ENCODE measurements around the gene PRR4.

The PRR4 gene, protein sequence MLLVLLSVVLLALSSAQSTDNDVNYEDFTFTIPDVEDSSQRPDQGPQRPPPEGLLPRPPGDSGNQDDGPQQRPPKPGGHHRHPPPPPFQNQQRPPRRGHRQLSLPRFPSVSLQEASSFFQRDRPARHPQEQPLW

DNA sequence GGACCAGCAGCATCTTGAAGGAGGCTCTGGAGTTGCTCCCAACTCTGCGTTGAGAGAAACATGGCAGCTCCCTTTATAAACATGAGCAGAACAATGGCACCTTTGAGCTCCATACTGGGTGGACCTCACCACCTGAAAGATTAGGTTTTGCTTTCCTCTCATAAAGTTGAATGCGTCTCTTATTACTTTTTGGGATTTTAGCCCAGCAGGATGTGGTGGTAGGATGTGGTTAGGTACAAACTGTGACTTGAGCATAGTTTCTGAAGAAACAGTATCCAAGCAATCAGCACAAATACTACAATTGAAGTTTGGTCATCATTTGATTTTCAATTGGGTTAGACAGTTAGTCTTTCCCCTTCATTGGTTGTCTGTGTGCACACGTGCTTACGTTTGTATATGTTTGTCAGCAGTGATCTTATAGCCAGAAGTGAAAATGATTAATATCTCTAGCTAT, at the start of gene PRR4:
Gene PRR4, minus strand, starts transcription at position 51 of the 454 bp plus-strand sequence. Its CDS starts 38 bp downstream, at position 13.
- no peak for DNase-seq

DNA sequence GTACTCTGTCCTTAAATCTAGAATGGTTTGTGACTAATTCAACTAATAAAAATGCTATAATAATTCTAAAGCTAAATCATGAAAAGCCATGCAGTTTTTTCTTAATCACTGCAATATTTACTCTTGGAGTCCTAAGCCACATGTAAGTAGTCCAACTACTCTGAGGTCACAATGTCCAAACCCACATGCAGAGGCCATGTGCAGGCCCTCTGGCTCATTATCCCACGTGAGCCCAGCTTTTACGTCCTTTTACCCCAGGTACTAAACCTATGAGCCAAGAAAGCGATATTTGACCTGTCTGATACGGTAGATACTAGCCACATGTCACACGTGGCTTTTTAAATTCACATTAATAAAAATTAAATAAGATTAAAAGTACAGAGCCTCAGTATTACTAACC, 47.6 kb upstream of the PRR4 start:
- no peak for DNase-seq

DNA sequence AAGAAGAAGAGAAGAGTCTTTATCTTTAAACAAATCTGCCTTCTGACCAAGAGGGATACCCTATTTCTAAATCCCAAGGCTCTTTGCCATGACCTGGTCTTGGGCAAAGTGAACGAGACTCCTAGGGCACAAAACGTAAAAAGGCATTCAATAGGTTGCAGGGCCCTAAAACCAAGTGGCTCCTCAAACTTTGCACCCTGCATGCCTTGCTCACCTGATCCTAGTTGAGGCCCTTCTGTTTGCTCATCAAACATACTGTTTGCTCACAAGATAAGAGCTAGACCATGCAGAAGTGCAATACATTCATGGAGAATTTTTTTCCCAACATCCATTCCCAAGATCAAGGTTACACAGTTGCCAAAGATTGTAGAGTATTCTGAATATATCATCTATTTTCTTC, 42.7 kb upstream of the PRR4 start:
- DNase-seq = no peak

DNA sequence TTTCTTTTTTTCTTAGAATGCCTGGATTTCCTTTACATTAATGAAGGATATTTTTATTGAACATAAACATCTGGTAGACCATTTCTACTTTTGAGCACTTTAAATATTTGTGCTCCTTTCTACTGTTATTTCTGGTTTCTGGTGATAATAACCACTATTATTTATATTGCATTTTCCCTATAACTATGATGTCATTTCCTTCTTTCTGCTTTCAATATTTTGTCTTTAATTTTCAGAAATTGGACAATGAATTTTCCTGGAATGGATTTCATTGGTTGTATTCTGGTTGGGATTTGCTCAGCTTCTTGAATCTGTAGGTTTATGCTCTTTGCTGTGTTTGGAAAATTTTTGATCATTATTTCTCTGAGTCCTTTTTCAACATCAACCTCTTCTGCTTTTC, 40.0 kb upstream of the PRR4 start:
- no peak for DNase-seq

DNA sequence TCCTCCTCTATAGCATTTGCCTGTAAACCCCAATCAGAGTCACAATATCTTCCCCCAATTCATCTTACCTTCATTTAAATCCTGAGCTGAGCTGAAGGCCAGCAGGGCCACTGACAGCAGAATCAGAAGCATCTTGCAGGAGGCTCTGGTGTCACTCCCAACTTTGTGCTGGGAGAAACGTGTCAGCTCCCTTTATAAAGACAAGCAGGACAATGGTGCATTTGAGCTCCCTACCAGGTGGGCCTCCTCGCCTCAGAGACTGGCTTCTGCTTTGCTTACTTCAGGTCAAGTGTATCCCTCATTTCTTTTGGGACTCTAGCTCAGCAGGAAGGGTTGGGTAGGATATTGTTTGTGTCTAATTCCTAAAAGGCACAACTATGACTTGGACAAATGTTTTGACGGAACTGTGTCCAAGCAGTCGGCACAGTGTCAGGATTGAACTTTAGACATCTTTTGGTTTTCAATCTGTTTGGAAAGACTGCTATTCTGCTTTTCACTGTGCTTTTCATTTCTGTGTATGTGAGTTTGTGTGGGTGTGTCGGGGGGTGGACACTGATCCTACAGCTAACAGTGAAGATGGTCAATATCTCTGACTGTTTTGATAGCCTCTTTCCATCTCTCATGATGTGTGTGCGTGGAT, 34.9 kb upstream of the PRR4 start, which contains the start of gene PRH1:
Gene PRH1, minus strand, starts transcription at position 170 of the 640 bp plus-strand sequence. Its CDS starts 38 bp downstream, at position 132.
- DNase-seq = no peak

DNA sequence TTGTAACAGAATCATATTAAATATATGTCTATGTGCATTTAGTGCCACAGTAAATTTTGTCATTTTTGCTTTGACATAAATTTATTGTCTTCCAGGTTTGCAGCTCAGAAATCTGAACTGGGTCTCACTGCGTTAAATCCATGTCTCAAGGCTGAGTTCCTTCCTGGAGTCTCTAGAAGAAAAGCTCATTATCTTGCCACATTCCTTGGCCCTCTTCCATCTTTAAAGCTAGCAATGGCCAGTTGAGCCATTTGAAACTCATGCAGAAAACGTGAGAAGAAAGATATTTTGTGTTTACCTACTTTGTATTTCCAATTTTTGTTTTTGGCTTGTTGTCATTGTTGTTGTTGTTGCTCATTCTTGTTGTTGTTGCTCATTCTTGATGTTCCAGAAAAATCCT, 24.1 kb upstream of the PRR4 start:
- no peak for DNase-seq

DNA sequence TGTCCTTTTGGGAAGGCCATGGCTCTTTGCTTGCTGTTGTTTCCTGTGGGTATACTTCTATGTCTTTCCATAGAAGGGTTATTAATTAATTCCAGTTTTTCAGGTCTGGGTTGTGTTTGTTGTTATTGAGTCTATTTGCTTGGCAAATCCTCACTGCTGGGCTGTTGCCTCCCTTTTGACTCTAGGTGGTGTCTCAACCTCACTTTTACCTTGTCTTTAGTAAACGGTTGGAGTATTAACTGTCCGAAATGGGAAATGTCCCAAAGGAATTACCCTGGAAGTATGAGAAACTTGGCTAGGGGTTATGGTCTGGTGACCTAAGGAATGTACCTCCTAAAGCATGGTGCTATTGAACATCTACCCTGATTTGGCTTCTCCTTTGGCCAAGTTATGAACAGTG, 18.1 kb upstream of the PRR4 start:
- no peak for DNase-seq

DNA sequence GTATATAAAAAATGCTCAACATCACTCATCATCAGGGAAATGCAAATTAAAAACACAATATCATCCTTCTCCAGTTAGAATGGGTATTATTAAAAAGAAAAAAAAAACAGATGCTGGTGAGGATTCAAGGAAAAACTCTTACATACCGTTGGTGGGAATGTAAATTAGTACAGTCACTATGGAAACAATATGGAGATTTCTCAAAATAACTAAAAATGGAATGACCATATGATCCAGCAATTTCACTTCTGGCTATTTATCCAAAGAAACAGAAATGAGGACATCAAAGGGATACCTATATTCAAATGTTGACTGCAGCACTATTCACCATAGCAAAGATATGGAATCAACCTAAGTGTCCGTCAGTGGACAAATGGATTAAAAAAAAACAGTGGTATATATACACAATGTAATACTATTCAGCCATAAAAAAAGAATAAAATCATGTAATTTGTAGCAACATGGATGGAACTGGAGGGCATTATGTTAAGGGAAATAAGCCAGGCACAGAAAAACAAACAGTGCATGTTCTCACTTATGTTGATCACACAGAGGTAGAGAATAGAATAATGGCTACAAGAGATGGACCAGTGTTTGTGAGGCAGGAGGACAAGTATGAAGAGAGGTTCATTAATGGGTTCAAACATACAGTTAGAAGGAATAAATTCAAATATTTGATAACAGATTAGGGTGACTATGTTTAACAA, 14.4 kb upstream of the PRR4 start:
- no peak for DNase-seq

DNA sequence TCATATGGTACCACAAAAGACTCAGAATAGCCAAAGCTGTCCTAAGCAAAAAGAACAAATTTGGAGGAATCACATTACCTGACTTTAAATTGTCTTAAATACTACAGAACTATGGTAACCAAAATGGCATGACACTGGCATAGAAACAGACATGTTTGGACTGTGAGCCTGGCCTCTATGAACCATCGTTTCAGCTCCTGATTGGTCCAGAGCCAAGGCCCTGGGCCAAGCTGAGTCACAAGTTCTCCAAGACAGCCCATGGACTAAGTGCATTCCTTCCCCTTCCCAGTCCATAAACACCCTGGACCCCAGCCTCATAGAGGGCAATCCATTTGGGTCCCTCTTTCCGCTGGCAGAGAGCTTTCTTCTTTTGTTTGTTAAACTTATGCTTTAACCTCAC, 12.1 kb upstream of the PRR4 start:
- DNase-seq = no peak

DNA sequence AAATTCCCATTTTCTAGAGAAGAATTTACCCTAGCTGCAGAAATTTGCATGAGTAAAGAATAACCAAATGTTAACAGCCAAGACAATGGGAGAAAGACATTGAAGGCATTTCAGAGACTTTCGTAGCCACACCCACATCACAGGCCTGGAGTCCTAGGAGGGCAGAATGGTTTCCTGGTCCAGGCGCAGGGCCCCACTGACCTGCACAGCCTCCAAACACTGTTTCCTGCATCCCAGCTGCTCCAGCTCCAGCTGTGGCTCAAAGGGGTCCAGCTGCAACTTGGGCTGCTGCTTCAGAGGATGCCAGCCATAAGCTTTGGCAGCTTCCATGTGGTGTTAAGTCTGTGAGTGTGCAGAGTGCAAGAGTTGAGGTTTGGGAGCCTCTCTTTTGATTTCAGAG, 6.5 kb upstream of the PRR4 start:
- DNase-seq = no peak

DNA sequence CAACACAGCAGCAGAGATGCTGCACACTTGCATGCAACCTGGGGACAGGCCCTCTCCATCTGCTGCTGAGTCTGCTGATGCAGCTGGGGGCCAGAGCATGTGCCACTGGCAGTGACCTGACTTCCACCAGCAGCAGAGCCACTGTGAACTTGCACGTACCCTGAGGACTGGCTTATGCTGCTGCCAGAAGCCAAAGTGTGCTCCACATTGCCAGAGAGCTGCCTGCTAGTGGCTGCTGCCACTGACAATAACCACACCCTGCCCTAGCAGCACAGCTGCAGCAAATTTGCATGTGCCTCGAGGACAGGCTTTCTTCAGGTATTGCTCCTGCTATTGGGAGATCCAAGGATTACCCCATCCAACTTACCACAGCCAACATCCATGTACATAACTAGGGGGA, 4.5 kb upstream of the PRR4 start:
- DNase-seq = no peak

DNA sequence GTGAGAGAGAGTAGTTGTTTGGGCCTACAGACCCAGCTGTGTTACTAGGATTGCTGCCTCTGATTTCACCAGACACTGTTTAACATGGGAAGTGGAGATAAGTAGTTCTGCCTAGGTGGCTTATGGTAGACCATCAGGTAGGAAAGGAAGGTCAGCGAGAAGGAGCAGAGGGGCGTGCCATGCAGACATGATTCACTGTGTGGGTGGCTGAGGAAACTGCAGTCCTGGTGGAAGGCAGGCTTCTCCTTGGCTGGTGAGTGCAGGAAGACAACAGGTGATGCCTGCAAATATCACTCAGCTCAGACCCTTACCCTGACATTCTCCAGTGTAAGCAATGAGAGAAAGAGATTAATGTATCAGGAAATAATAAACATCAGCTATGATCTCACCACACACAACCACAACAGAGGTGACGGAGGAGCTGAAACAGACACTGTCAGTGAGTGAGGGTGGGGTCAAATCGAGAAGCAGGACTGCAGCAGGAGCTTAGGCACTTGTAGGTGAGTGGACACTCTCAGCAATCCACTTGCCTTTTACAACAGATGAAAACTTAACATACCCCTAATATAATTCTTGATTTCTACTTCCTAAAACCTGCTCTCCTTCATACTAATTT, 2.1 kb upstream of the PRR4 start:
- DNase-seq = no peak

DNA sequence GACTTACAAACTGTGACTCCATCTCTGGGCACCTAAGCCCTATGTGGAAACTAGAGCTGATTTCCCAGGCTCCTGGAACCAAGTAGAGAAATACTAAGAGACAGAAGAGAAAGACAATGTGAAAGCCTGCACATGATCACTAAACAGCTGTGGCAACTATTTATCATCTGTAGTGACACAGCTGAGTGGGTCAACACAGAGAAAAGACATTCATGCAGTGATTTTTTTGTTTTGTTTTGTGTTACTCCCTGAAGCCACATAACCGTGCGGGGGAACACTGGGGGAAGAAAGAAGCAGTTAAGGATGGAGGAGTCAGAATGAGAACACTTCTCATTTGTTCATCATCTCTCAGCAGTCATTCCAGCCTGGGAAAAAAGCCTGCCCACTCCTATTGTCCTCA, 1.5 kb downstream of the PRR4 start:
- no peak for DNase-seq

DNA sequence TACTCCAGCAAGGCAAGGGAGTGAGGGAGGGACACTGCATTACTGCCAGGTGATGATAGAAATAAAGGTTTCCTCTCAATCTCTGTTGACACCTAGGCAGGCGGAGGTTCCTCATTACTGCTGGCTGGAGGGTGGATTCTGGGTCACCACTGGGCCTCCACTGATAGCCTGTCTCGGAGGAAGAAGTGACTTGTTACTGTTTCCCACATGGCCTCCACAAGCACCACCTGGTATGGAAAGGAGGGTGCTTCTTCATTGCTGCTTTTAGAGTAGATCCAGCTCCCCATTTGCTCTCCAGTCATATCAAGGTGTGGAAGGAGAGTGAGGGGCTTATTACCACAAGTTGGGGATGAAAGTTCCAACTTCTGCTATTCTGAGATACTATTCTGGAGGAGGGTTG, 6.4 kb downstream of the PRR4 start:
- no peak for DNase-seq

DNA sequence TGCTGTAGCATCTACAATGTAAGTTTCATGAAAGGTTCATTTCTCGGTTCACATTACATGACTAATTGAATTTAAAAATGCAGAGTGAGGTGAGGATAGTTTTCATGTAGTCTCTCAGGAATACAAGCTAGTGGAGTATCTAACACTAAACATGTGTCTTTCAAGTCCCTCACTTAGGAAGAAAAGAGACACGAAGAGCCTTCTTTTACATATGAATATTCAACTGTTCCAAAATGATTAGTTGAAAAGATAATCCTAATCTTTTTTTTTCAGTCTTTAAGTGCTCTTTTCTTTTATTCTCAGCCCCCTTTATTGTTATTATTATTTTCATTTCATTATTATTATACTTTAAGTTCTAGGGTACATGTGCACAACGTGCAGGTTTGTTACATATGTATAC, 10.8 kb downstream of the PRR4 start:
- no peak for DNase-seq

DNA sequence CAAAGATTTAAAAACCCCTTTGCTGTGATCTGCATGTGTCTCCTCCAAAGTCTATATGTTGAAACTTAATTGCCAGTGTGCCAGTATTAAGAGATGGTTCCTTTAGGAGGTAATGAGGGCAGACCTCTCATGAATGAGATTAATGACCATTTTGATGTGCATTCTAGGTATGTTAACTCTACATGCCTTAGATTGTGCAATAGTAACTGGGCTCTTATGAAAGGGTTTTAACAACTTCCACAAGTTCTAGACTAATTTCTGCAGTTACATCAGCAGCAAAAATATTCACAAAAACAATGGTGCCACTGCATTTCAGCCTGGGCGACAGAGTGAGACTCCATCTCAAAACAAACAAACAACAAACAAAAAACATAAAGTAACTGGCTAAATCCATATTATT, 19.3 kb downstream of the PRR4 start:
- DNase-seq = no peak

DNA sequence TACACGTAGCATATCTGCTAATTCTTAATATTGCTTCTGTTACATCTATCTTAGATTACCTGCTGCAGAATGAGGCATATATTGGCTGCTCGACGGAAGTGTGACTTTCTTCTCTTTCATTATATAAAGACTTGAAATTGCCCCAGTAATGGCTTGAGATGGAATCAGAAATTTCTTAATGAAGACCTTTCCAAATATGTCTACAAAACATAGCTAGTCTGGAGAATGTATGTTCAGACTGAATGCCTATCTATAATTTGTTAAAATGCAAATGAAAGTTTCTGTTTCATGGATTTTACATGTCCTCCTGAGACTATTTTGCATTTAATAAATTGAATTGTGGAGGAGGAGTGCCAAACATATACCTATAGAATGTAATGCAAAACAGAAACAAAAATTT, 23.0 kb downstream of the PRR4 start, which contains the start of gene TAS2R10:
Gene TAS2R10, minus strand, starts transcription at position 101 of the 400 bp plus-strand sequence. Its CDS starts 89 bp downstream, at position 12.
- DNase-seq = no peak

DNA sequence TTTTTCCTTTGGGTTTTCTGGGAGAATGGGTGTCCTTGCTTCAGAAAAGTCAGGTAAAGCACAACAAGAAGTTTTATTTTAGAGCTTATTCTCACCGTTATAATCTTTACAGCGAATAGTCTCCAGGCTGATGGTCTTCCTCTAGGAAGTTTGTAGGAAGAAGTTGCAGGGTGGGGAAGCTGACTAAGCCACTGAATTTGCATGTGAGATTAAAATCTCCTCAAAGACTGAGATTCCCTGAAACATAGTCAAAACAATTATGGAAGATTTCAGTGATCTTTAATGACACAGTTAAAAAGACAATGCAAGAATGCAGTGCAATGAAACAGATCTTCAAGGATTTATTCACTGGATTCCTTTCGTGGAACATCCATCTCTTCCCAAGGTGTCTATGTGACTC, 24.3 kb downstream of the PRR4 start:
- DNase-seq = no peak

DNA sequence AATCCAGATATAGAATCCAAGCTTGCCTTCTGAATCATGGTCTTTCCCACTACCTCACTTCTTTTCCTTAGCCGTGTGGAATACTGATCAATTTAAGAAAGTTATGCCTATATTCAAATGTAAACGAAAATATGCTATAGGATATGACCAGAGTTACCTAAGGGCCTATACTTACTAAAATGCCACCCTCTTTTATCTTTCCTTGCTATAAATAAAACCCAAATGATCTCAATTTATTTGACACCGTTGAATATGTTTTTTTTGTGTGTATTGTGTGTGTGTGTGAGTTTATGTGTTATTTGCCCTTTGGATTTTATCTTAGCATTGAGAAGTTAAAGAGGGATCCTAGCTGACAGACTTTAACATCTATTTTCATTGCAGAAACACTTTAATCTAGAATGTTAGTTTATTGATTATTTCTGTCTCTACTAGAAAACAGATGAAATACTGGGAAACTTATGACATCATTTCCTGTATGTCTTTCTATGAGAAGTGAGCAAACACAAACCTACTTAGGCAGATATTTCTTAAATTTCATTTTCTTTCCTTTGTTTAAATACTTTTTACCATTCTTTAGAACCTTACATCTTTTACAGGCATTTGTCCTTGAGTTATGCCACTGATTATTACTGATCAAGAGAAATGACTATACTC, 37.3 kb downstream of the PRR4 start:
- DNase-seq = no peak

DNA sequence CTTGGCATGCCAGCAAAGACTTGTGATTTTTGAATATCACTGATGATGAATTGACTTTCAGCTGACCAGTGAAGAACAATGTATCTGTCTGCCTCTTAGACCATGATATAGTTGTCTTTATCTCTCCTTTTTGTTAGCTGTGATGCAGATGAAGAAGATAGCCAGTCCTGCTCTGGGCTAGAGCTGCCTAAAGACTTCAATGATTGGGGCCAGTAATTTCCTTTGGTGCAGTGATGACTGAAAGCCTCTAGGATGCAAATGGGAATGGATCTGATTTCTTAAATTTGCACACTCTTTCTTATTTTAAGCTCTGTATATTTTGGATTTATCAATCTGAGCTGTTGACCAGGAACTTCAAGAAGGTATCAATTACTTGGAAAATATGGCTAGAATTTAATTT, 39.2 kb downstream of the PRR4 start, which contains the start of gene TAS2R9:
Gene TAS2R9, minus strand, starts transcription at position 101 of the 400 bp plus-strand sequence. Its CDS starts 93 bp downstream, at position 8.
- no peak for DNase-seq

DNA sequence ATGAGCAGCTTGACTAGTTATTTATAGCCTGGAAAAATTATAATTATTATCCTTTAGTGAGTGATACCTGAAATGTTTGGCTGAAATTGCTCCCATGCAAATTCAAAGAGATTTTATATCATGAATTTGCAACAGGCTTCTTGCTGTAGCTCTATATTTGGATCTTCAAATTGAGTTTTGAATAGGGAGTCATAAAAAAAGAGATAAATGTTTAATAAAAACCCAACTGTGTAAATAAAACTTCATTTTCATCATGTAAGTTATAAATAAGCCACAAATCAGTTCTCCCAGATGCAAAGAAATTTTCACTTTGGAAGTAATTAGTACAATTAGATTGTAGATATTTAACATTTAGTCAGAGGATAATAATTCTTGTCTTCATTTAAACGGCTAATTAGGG, 42.1 kb downstream of the PRR4 start, which contains the start of gene TAS2R8:
Gene TAS2R8, minus strand, starts transcription at position 101 of the 400 bp plus-strand sequence. CDS start 306 bp downstream, outside the sequence.
- DNase-seq = no peak

DNA sequence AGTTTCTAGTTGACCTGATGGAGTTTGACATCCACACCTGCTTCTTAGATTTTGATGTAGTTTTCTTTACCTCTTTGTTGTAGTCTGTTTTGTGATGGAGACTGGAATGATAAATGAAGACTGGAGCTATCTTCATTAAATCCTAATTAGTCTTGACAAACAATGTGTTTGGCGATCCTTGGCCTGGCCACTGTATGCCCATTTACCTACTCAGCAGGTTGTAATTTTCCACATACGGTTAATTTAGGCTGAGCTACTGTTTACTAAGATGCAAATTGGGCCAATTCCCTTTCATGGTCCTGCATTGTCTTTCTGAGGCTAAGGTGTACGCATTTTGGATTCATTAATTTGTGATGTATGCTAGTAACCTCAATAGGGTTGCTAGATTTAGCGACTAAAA, 46.7 kb downstream of the PRR4 start, which contains the start of gene TAS2R7:
Gene TAS2R7, minus strand, starts transcription at position 41 of the 400 bp plus-strand sequence. CDS start 57 bp downstream, outside the sequence.
- no peak for DNase-seq

DNA sequence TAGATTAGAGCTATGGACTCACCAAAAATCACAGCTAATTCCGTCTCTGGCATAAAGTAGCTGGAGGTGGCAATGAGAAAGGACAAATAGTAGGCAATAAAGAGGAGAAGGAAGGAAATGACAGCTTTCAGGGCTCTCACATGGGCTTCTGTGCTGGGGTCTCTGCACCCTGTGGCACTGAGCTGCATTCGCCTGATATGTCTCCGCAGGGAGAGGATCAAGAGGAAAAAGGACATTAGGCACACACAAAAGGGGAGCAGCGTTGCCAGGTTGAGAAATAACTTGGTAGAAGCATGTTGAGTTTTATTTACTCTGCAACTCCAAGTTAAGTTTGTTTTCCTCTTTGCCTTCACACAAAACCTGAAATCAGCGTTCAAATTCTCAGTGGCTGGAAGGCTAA, 47.5 kb downstream of the PRR4 start:
- DNase-seq = no peak

Measured in SW 1271 (cell line).